Breast epithelium (tissue), 3 donors: Measurements from ENCODE around the gene DCDC2C.

Experiments
- CTCF ChIP-seq, 3 donors: fragments of 450-650 bp; IDR thresholded peaks; one replicate each; pipeline ENCODE4 v1.5.1; 2016 to 2017; ENCODE audit warnings: antibody characterized with exemption in 3 of 3, mild to moderate bottlenecking in 3 of 3, moderate library complexity in 3 of 3
- POLR2A ChIP-seq: fragments of 450-650 bp; IDR thresholded peaks from one replicate; pipeline ENCODE4 v1.6.1; 2016; ENCODE audit warnings: antibody characterized with exemption, mild to moderate bottlenecking, moderate library complexity

DNA sequence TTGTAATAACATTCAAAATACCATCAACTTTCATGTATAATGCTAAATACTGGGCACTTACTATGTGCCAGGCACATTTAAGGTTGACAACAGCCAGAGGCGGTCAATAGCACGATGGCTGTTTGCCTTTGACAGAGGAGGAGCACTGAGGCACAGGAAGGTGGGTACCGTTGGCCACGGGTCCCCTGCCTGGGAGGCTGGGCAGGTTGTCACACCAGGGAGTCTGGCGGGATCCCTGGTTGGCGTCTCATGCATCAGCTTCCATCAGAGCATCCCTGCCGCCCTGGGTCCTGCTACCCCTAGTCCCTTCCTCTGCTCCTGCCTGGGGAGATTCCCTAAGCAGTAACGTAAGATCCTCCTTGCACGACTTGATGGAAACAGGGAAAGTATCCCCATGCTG, 25.9 kb upstream of the DCDC2C start:
- TF ChIP-seq CTCF (IDR thresholded peaks at IDR 0.05) (no peak), POLR2A (no peak)
